Dermis blood vessel endothelial cell (primary cell): Measurements from ENCODE around the gene PPIF. TPM values are rescaled to one million over a fixed set of nuclear protein-coding genes. Genes with fewer than 3 reads are reported as not detected.
"Not testable (repeated sequence)": the region's sequence is repeated elsewhere in the genome, so short reads cannot be mapped to it uniquely, and the experiment has no call there.

ENCODE experiments used
- DNase-seq: peaks from one replicate; pipeline ENCODE4 v3.0.0; 2010
- total RNA-seq: library from RNA; depleted of rRNA; stranded (reverse); fragments of >200 nt; gene quantifications from 2 replicates; pipeline ENCODE4 v1.2.3, GENCODE V29; 2014

Gene PPIF
- total RNA-seq, 1 donor from 2014 or later = 14.5 TPM

DNA sequence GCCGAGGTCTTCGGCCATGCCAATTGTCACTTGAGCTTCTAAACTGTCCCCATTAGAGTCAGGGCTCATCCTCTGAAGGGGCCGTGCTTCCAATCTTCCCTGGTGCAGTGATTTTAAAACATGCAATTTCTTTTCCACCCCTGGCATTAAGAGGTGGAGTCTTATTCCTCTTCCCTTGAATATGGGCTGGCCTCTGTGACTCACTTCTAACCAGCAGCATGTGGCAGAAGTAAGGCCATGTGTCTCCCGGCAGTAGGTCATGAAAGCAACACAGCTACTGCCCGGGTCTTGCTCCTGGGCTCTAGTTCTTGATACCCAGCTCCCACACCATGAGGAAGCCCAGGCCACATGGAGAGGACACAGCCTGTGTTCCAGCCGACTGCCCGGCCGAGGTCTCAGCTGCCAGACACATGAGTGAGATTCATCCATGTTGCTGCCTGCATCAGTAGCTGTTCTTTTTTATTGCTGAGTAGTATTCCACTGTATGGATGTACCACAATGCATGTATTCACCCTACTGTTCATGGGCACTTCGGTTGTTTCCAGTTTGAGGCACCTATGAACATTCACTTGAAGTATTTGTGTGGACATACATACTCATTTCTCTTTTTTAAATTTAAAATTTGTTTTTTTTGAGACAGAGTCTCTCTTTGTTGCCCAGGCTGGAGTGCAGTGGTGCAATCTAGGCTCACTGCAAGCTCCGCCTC lies 14.5 kb upstream of the PPIF start:
- not testable (repeated sequence) for DNase-seq

DNA sequence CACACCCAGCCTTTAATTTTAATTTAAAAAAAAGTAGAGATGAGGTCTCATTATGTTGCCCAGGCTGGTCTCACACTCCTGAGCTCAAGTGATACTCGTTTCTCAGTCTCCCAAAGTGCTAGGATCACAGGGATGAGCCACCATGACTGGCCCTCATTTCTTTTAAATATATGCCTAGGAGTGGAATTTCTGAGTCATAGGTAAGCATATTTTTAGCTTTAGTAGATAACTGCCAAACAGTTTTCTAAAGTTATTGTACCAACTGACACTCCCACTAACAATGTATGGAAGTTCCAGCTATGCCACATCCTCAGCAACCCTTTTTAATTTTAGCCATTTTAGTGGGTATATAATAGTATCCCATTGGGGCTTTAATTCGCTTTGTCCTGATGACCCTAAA lies 13.8 kb upstream of the PPIF start:
- DNase-seq = no peak

DNA sequence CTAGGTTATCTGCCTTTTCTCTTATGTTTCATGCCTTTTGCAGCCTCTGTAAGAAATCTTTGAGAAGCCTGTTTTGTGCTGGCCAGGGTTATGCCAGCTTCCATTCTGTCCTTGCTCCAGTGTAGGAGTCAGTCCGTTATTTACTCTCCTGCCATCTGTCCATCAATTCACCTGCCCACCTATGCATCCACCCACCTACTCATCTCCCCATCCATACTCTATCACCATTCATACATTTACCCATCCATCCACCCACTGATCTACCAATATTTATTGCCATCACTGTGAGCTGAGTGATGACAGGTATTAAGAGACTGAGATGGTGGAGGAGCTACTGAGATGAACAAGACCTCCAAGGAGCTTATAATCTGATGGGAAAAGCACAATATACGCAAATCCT lies 12.7 kb upstream of the PPIF start:
- DNase-seq = no peak

DNA sequence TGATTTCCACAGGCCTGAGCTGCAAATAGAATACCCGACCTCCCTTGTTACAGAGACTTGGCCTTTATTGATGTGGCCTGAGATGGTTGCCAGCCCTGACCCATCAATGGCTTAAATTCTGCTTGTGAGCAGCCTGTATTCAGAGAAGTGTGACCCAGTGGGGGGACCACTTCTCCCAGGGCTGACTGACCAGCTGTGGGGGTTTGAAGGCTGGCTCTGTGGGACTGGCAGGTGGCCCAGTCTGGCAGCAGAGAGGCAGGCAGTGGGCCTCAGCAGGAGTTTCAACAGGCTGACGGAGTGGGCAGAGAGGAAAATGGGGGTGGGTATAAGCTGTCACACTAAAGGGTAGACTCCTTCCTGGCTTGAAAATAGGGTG lies 12.2 kb upstream of the PPIF start:
- DNase-seq = no peak

DNA sequence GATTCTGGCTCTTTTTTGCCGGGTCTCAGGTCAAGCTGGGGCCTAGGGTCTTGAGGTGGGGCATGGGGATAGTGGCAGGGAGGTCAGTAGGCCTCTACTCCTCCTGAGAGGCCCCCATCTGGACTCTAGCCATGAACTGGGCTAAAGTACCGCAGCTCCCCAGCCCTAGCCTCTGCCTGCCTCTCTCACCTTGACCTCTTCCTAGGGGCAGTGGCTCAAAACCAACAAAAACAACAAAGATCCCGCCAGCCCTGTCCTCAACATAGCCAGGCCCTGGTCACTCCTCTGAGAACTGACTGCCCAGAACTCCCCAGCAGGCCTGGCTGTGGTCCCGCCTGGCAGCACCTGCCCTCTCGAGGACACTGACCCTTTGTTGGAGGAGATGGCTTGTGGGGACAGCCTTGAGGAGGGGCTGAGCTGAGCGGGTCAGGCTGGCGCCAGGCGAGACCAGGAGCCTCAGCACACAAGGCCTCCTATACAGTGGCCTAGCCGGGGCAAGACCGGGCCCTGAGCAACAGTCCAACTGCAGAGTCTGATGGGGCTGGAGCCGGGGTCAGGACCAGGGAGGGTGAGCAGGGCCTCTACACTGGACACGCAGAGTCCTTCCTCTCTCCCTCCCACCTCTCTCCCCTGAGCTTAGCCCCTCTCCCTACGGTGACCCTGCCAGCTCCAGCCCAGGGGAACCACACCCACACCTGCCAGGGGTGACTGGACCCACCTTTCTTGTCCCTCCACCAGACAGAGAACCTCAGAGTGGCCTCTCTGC lies 11.6 kb upstream of the PPIF start:
- no peak for DNase-seq

DNA sequence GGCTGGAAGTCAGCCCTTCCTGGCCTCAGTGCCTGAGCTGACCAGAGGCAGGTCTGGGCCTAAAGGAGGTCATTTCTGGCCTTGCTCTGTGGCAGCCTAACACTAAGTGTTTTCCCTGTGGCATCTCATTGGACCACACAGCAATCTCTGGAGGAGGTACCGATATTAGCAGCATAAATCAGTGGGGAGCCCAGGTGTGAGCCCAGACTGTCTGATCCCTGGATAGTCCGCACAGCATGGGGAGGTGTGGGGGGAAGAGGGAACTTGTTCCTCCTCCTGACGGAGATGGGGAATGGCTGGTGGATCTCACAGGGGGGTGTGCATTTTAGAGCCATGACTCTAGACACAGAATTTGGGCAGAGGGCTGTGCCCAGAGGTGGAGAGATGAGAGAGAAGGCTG lies 11.0 kb upstream of the PPIF start:
- DNase-seq = no peak

DNA sequence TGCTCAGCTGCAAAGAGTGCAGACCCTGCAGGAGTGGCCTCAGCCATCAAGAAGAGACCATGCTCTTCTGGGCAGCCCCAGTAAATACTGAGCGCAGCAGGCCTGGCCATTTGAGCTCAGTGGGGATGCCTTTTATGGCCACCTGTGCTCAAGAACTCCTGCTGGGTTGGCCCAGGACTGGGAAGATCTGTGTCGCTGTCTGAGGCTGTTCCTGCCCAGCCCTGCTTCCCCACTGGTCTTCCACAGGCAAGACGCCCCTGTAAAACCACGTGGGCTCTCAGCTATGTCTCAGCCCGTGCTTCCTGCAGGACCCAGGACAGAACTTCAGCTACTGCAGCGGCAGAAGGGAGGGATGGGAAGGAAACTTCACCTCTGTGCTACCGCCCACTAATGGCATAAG lies 10.5 kb upstream of the PPIF start:
- no peak for DNase-seq

DNA sequence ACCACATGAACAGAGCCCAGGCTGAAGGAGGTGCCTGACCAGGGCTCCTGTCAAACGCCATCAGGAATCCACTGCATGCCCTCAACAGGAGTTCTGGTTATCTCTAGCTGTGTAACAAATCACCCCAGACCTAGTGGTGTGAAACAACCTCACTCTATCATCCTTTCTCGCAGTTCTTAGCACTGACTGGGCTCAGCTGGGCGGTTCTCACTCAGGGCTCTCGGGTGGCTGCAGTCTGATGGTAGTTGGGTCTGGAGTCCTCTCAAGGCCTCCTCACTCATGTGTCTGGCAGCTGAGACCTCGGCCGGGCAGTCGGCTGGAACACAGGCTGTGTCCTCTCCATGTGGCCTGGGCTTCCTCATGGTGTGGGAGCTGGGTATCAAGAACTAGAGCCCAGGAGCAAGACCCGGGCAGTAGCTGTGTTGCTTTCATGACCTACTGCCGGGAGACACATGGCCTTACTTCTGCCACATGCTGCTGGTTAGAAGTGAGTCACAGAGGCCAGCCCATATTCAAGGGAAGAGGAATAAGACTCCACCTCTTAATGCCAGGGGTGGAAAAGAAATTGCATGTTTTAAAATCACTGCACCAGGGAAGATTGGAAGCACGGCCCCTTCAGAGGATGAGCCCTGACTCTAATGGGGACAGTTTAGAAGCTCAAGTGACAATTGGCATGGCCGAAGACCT lies 9.3 kb upstream of the PPIF start:
- DNase-seq = not testable (repeated sequence)

DNA sequence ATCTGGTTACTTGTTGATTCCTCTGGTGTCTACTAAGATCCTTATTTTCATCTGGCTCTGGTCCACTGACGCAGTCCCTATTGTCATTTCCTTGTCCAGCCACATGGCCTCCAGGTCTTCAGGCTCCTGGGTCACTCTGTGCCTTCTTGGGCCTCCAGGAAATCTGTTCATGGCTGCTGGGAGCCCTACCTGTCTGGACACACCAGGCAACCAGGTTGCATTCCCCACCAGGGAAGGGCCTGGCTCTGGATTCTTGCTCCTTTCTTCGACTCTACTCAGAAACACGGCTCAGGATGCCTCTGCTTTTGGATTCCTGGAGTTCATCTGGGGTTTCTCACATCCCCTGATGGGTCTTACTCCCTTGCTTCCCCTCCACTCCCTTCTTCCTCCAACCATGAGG lies 8.0 kb upstream of the PPIF start:
- no peak for DNase-seq

DNA sequence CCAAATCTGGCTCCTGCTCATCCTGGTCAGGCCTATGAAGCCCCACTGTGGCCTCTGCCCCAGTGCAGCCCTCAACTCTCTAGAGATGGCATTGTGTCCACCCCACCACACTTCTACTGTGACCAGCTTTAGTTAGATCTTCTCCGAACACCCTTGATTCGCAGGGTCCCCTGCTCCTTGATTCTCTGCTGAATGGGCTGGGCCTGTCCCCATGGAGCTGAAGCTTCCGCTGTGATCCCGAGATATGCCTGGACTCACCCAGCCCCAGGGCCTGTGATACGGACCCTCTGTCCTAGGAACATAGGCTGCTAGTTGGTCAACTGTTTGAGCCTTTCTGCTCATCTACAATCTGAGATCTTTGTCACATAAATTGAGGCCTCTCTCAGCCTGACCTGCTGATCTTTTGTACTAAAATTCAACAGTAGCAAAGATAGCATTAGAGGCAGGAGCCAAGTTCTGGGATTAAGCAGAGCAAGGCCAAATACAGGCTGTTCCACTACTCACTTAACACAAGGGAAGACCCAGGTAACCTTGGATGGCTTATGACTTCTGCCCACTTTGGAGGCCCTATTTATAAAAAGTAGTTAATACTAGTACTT lies 6.5 kb upstream of the PPIF start:
- DNase-seq = no peak

DNA sequence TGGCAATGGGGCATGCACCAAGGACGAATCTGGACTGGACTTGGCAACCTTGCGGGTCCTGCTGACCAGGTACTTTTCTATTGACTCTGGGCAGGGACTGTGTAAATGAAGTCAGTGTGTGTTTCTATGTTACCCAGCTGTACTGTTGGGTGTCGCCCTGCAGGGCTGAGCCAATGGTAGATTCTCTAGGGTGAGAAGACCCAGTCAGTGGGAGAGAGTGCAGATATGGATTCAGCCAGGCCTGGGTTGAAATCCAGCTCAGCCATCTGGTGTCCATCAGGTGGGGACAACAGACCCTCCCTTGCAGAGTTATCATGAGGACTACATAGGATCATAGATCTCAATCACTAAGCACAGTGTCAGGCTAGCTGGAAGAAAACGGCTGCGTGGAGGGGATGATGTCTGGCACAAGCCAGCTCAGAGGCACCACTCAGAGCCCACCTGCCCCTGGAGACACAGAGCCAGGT lies 4.9 kb upstream of the PPIF start:
- no peak for DNase-seq

DNA sequence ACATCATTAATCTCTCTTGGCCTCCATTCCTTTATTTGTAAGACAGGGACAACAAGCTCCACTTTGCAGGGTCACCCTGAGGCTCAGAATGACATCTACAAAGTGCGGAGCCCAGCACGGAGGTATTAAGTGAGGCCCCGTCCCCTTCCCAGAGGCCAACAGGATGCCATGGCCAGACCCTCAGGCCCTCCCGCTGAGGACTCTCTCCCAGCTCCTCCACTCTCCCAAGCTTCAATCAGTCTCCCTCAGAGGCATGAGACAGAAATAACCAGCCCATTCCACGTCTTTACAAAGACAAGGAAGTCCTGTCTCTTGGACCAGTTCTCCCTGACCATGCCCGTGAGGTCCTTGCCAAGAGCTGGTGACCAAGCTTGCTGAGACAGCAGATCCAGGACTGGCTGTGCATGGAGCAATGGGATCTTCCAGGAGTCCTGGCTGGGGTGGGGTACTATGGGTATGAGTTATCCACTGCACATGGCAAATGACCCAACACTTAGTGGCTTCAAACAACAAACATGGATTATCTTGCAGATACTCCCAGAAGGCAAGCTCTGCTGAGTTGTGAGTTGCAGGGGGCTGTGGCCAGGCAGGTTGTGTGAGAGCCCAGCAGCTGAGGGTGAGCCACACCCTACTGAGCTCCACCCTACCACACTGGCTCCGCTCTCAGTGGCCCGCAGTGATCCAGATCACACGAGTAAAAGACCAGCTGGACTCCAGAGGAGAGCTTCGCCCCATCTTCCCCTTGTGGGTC lies 4.3 kb upstream of the PPIF start:
- DNase-seq = no peak

DNA sequence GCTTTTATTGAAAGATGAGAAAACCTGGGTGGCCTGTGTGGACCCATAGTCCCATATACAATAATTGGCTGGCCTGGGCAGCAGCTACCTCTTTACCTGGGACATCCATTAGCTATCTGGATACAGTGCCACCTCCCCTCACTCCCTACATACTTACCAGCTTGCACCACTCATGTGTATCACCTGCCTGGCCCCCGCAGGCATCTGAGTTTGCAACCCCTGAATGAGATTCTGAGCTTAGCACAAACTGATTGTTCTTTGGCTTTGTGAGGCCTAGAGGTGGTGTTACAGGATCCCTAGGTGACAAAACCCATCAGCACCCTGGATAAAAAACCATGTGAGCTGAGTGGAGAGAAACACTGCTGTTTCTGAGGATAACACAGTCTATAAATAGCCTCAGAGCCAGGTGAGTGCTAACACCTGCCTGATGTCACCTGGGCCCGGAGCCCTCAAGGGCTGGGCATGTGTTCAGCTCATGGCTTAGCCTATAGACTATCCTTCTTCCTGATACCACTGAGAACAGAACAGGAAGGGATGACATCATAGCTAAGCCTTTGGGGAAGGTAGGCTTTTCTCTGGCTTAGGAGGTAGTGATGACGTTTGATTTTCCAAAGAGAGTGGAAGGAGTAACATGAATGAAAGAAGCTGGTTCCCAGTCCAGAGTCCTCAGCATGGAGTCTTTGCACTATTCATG lies 2.6 kb upstream of the PPIF start:
- DNase-seq = peak; percentile 10

DNA sequence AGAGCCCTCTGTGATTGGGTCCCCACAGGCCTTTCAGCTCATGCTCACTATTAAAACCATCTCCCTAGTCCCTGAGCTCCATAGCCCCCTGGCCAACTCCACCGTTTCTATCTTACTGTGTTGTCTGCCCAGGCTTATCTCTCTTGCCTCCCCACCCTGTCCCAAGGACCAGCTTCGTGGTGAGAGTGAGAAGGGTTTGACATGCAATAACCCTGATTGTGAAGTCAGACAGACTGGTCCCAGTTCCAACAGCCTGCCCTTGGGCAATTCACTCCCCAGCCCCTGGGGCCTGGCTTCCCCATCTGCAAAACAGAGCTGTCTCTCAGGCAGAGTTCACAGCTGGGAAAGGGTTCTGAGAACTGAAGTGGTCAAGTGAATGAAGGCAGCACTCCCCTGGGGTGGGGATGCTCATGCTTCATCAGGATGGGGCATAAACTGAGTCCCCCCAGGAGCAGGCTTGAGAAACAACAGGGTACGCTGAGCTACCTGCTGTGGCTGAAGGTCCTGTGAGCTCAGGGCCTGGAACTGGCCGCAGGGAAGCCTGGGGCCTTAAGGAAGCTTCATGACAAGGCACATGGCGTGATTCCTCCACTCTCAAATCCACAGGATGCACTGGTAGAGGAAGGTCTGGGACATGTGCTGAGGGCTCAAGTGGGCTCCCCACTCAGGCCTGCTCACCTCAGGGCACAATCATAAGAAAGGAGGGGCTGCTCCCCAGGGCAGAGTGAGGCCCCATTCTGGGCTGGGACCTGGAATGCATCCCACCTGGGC lies 1.8 kb upstream of the PPIF start:
- no peak for DNase-seq

DNA sequence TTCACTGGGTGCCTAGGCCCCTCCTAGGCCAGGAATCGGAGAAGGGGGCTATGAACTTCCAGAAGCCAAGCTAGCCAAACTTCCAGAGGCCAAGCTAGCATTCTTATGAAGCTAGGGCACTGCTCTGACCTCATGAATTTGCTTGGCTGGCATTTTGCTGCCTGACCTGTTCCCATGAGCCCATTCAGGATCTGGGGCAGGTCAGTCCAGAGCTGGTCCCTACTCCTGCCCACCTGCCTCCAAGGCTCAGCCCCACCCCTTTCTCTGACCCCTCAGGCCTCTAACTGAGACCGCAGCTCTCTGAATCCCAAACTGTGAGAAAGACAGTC lies 1.3 kb upstream of the PPIF start:
- no peak for DNase-seq

DNA sequence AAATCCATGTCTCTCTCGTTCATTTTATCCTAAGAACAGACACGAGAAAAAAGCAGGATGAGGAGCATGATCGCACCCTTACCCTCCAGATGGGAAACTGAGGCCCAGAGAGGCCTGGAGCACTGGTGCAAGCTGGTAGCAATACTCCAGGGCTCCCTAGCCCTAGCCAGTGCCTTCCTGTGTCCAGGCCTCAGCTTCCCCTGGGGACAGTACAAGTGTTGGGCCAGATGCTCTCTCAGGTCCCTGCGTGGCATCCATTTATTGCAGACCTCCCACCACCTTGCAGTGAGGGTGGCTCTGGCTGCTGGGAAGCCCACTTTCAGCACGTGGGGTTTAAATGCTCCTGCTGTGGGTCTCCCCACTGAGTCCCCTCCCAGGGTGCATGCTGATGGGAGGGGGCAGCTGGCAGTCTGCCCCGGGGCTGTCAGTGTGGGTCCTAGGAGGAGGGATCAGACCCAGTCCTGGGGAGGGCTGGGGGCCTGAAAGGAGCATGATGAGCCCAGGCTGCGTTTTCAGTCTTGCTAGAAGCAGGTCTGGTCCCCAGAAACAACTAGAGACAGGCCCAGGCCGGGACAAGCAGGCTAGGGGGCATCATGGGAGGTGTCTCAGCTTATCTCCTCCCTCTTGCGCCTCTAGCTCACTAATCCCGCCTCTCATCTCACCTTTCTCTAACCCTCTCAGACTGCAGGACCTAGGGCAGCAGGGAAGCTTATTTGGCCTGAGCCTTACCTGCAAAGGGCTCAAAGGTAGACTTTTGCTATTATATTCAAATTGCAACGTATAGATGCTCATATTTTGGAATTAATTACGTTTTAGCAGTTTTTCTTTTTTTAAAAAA lies 662 bp upstream of the PPIF start:
- DNase-seq = no peak

DNA sequence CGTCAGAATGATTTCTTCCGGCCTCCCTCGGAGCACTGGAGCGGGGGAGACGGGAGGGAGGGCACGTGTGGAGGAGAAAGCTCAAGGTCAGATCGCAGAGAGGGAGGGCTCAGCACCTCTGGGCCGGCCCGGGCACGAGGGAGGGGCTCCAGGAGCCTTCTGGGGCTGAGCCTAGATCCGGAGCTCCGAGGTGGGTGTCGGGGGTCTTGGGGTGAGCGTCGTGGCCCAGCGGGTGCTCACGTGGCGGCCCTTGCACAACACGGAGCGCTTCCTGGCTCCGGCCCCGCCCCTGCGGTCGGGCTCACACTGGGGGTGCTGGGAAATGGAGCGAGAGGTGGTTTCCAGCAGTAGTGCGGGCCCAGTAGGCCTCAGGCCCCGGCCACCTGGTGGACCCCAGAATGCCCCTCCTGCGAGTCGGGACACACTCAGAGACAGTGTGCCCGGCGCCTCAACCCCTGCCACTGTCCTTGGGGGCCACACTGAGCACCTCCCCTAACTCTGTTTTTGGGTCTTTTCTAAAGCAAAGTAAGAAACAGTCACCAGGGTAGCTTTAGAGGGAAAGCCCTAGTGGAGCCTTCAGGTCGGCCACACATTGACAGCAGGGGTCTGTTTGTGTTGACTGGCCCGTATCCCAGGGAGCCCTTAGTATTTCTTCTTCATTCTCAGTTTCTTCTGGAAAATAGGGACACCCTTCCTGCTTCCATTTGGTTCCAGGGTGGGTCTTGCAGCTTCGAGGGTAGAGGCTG lies 798 bp downstream of the PPIF start:
- peak; percentile 58 for DNase-seq

DNA sequence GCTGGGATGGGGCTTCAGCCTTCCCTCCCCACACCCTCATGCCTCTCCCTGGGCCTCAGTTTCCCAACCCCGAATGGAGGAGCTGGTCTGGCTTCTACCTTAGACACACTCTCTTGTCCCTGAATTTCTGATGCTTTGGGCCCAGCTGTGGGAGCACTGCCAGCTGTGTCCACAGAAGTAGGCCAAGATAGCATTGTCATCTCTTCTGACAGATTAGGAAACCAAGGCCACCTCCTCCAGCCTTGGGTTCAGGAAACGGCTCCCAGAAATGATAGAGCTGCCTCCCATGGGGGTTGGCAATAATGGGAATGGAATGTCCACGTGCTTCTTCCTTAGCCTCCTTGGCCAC lies 1.3 kb downstream of the PPIF start:
- DNase-seq = no peak

DNA sequence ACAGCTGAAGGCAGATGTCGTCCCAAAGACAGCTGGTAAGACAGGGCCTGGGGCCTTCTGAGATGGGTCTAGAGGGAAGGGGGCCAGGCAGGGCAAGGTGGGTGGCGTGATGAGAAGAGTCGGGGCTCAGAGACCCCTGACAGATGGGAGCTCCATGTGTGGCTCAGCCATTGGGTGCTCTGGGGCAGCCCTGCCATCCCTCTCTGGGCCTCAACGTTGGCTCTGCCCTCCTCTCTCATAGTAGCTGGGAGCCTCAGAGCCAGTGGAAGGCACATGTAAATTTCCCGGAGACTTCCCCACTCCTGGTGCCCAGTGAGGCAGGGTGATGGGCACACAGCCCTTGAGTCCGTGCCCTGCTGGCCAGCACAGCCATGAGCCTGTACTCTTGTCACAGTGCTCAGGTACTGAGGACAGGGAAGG lies 1.8 kb downstream of the PPIF start:
- DNase-seq = no peak
